GM12878 (cell line): ENCODE measurements around the gene LMAN2. TPM values are rescaled to one million over a fixed set of nuclear protein-coding genes. Genes with fewer than 3 reads are reported as not detected.

Source experiments
- ATAC-seq: fragments of 200-7000 bp; cut with Tn5 transposase; 3 replicates; pipeline ENCODE4 v1.9.1; 2020; ENCODE audit warnings: mild to moderate bottlenecking, moderate library complexity
- BruUV-seq: library from RNA; stranded (reverse); fragments of 400-500 nt; replicated peaks from 2 replicates; lab custom pipeline; 2021; lab: Mats Ljungman, UMichigan
- CTCF ChIA-PET: fragments of 300-600 bp; sonication (Branson Sonifier 250); formaldehyde crosslinking; extraction: SDS; loops from one replicate; lab custom pipeline; 2021; ENCODE audit warnings: inconsistent platforms; lab: Yijun Ruan, JAX
- POLR2A ChIA-PET: fragments of 350-600 bp; formaldehyde crosslinking; extraction: SDS; loops from one replicate; lab custom pipeline; 2021; ENCODE audit warnings: inconsistent platforms; lab: Charles Lee
- RAD21 ChIA-PET: fragments of 300-600 bp; sonication (Branson Sonifier 250); formaldehyde crosslinking; loops from one replicate; lab custom pipeline; 2023; ENCODE audit warnings: antibody characterized with exemption; ENCODE audit not compliant: unreplicated experiment; lab: Charles Lee
- SMC1A ChIA-PET: fragments of 300-600 bp; sonication (Branson Sonifier 250); formaldehyde crosslinking; loops from one replicate; lab custom pipeline; 2023; ENCODE audit not compliant: unreplicated experiment, uncharacterized antibody; lab: Charles Lee
- DNase-seq: peaks from one replicate; pipeline ENCODE4 v3.0.0-alpha.2; 2011; ENCODE audit warnings: low read depth, low spot score
- FAIRE-seq: peaks from 3 replicates; lab custom pipeline; 2011; peaks lifted over from hg19 to GRCh38; lab: Jason Lieb, UNC
- H2AFZ ChIP-seq: 2 replicates; pipeline ENCODE4 v1.6.0; 2011; ENCODE audit warnings: low read depth, low read length, control low read depth; ENCODE audit not compliant: control insufficient read depth
- H3K27ac ChIP-seq: 2 replicates; pipeline ENCODE4 v1.5.1; 2011; ENCODE audit warnings: control low read depth; ENCODE audit not compliant: control insufficient read depth, insufficient read depth
- H3K27me3 ChIP-seq, 2 experiments: replicated peaks in 1 of 2; 2 replicates each; pipeline versions ENCODE4 v1.6.0 to v1.6.1; 2011; ENCODE audit warnings: low read length in 1 of 2; ENCODE audit not compliant: control insufficient read depth in 2 of 2, insufficient read depth in 2 of 2
- H3K36me3 ChIP-seq, 2 experiments: 2 replicates each; pipeline ENCODE4 v1.5.1; 2011; ENCODE audit warnings: low read length in 1 of 2; ENCODE audit not compliant: control insufficient read depth in 2 of 2, insufficient read depth in 2 of 2
- H3K4me1 ChIP-seq: 2 replicates; pipeline ENCODE4 v1.6.1; 2011; ENCODE audit warnings: mild to moderate bottlenecking, low read length, moderate library complexity, mixed read lengths; ENCODE audit not compliant: control insufficient read depth, insufficient read depth
- H3K4me2 ChIP-seq: 2 replicates; pipeline ENCODE4 v1.6.0; 2011; ENCODE audit warnings: control low read depth; ENCODE audit not compliant: control insufficient read depth, insufficient read depth
- H3K4me3 ChIP-seq: fragments of 200-600 bp; sonication (generic); 2 replicates; pipeline ENCODE4 v1.5.1; 2016
- H3K79me2 ChIP-seq: 2 replicates; pipeline ENCODE4 v1.6.0; 2011; ENCODE audit warnings: low read length; ENCODE audit not compliant: control insufficient read depth, insufficient read depth
- H3K9ac ChIP-seq: 2 replicates; pipeline ENCODE4 v1.8.0; 2011; ENCODE audit warnings: low read length, control low read depth, mixed read lengths; ENCODE audit not compliant: control insufficient read depth, insufficient read depth
- H3K9me3 ChIP-seq: replicated peaks from 3 replicates; pipeline ENCODE4 v1.5.1; 2011; ENCODE audit warnings: mild to moderate bottlenecking, low read length; ENCODE audit not compliant: control insufficient read depth, insufficient read depth
- H4K20me1 ChIP-seq: 2 replicates; pipeline ENCODE4 v1.6.0; 2011; ENCODE audit not compliant: control insufficient read depth, insufficient read depth
- ETV6 ChIP-seq, 2 experiments: fragments of 450-650 bp in 1 of 2; IDR thresholded peaks in 1 of 2; conservative IDR thresholded peaks in 1 of 2; 2 replicates each; pipeline ENCODE4 v1.6.1; 2014; ENCODE audit warnings: antibody characterized with exemption in 1 of 2, borderline replicate concordance in 1 of 2, low read depth in 1 of 2, mild to moderate bottlenecking in 1 of 2, moderate library complexity in 1 of 2
- PML ChIP-seq: IDR thresholded peaks from 2 replicates; pipeline ENCODE4 v1.6.1; 2012; ENCODE audit warnings: low read length, inconsistent platforms
- WGBS: methylation state at CpG from one replicate; pipeline ENCODE4 v1.1.6; 2016; ENCODE audit warnings: low lambda C conversion rate; ENCODE audit not compliant: insufficient replicate concordance, insufficient coverage; ENCODE audit errors: missing lambda C conversion rate; 5-methylcytosine and 5-hydroxymethylcytosine counted together
- in situ Hi-C: fragments of 300-500 bp; cut with MboI; formaldehyde crosslinking; loops from 9 replicates; pipeline ENCODE4 v1.14.3; 2018; ENCODE audit warnings: mixed read lengths
- intact Hi-C: fragments of 100-400 bp; cut with micrococcal nuclease; formaldehyde crosslinking; loops from one replicate; pipeline ENCODE4 v1.14.2; 2022; ENCODE audit not compliant: unreplicated experiment
- polyA plus RNA-seq, 11 experiments: library from polyadenylated mRNA; depleted of rRNA in 4 of 11; unstranded in 6 of 11; stranded (reverse) in 5 of 11; fragments of >200 nt; fragmentation: Nextera tagmentation in 4 of 11; fragmentation: Illumina TruSeq in 1 of 11; extraction: Ambion mirVana in 4 of 11; extraction: Trizol in 1 of 11; gene quantifications; 1 replicate in 1 of 11; 2 replicates in 10 of 11; pipeline versions ENCODE4 v1.2.1 to v1.2.3, GENCODE V29; 2011 to 2016; ENCODE audit warnings: inconsistent platforms in 2 of 11, missing spikeins in 2 of 11, low read depth in 1 of 11
- total RNA-seq, 4 experiments: library from RNA; depleted of rRNA in 3 of 4; stranded (reverse); fragments of >200 nt in 3 of 4; fragmentation: Illumina TruSeq in 1 of 4; extraction: Trizol in 1 of 4; gene quantifications; 2 replicates each; pipeline versions ENCODE4 v1.2.1 to v1.2.3, GENCODE V29; 2013 to 2021
- TF ChIP-seq, protein P1 (sequence below): IDR thresholded peaks from 2 replicates; pipeline ENCODE4 v1.6.1; 2011; ENCODE audit warnings: low read depth, mild to moderate bottlenecking, low read length, moderate library complexity, borderline replicate concordance; ENCODE audit errors: extremely low read depth
- TF ChIP-seq, protein P2 (sequence below): fragments of 450-650 bp; IDR thresholded peaks from 2 replicates; pipeline ENCODE4 v1.6.1; 2017; ENCODE audit warnings: borderline replicate concordance
- TF ChIP-seq, protein P3 (sequence below): fragments of 150-350 bp; IDR thresholded peaks from 2 replicates; pipeline ENCODE4 v1.6.1; 2016; ENCODE audit warnings: low read depth, low read length

The LMAN2 gene
- total and polyA plus RNA-seq, 10 of the 15 experiments (the other 5 are each of a cell fraction or from before 2014, with no cell fraction given) = 2.4 to 264 (median 147) TPM

DNA sequence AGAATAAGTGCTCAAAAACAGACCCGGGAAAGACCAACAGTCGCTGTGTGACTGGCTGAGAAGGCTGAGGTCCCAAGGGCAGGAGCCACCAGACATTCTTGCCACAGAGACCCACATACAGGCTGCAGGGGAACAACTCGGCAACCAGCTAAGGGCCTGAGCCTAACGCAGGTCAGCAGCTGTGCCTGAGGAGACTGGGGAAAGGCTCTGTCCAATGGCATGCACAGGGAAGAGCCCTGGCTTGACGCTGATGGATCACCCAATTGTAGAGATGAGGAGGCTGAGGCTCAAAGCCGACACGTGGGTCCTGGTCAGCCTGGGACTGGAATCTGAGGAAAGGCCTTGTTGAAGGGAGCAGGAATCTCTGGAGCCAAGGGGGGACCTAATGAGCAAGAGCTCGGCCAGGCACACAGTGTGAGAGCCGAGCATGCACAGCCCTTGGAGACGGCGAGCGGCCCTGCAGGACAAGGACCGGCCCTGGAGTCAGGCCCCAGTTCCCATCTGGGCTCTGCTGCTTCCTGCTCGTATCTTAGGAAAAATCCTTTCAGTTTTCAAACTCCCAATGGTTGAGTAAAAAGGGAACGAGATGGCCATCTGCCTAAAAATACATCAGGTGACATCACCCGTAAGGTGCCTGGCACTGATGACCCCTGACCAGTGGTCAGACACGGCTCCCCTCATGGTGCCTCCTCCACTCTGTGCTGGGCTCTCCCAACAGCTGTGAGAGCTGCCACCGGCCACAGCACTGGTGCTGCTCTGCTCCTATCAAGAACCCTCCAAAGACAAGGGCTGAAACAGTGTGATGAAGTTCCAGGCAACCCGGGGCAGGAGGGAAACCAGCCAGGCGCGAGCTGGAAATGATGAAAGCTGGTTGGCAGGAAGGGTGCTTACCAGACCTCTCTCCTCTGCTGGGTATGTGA is 16.4 kb downstream of the LMAN2 start:
- Histone ChIP-seq H3K4me2 (no peak overlapping the region), H3K4me1 (no peaks in the 10 kb centered on the region), H3K27ac (no peak overlapping the region), H3K36me3 (peaks cover 24 to 74% of the 10 kb centered on the region in 2 experiments), H4K20me1 (no peaks in the 10 kb centered on the region; the same call in 1 of the 2 replicates), H3K9me3 (no peaks in the 10 kb centered on the region), H2AFZ (no peak overlapping the region), H3K9ac (no peak overlapping the region), H3K4me3 (no peak overlapping the region), H3K79me2 (peaks cover 7% of the 10 kb centered on the region), H3K27me3 (no peaks in the 10 kb centered on the region)
- RAD21 ChIA-PET = no interaction called here
- no TSS peak for BruUV-seq
- FAIRE-seq (no peak), DNase-seq (no peak), ATAC-seq (no peak)
- TF ChIP-seq, protein P1, sequence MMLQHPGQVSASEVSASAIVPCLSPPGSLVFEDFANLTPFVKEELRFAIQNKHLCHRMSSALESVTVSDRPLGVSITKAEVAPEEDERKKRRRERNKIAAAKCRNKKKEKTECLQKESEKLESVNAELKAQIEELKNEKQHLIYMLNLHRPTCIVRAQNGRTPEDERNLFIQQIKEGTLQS = no peak
- TF ChIP-seq, protein P2, sequence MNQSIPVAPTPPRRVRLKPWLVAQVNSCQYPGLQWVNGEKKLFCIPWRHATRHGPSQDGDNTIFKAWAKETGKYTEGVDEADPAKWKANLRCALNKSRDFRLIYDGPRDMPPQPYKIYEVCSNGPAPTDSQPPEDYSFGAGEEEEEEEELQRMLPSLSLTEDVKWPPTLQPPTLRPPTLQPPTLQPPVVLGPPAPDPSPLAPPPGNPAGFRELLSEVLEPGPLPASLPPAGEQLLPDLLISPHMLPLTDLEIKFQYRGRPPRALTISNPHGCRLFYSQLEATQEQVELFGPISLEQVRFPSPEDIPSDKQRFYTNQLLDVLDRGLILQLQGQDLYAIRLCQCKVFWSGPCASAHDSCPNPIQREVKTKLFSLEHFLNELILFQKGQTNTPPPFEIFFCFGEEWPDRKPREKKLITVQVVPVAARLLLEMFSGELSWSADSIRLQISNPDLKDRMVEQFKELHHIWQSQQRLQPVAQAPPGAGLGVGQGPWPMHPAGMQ = no peak
- TF ChIP-seq, protein P3, sequence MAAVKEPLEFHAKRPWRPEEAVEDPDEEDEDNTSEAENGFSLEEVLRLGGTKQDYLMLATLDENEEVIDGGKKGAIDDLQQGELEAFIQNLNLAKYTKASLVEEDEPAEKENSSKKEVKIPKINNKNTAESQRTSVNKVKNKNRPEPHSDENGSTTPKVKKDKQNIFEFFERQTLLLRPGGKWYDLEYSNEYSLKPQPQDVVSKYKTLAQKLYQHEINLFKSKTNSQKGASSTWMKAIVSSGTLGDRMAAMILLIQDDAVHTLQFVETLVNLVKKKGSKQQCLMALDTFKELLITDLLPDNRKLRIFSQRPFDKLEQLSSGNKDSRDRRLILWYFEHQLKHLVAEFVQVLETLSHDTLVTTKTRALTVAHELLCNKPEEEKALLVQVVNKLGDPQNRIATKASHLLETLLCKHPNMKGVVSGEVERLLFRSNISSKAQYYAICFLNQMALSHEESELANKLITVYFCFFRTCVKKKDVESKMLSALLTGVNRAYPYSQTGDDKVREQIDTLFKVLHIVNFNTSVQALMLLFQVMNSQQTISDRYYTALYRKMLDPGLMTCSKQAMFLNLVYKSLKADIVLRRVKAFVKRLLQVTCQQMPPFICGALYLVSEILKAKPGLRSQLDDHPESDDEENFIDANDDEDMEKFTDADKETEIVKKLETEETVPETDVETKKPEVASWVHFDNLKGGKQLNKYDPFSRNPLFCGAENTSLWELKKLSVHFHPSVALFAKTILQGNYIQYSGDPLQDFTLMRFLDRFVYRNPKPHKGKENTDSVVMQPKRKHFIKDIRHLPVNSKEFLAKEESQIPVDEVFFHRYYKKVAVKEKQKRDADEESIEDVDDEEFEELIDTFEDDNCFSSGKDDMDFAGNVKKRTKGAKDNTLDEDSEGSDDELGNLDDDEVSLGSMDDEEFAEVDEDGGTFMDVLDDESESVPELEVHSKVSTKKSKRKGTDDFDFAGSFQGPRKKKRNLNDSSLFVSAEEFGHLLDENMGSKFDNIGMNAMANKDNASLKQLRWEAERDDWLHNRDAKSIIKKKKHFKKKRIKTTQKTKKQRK = no peak
- TF ChIP-seq ETV6 (conservative IDR thresholded peaks at IDR 0.05 in 1 of 2, IDR thresholded peaks at IDR 0.05 in 1 of 2; ENCODE audit: borderline replicate concordance in 1 of 2, low read depth in 1 of 2) = no peak
- no peak for TF ChIP-seq PML
- SMC1A ChIA-PET = interaction anchor here (1.5 kb wide), 1 partner anchor 16 kb away, joined by 4 read pairs; the partner anchor contains the start of gene LMAN2
- intact Hi-C loops = no loop called here
- CTCF ChIA-PET = interaction anchor here (1.3 kb wide), 1 partner anchor 16 kb away, joined by 3 read pairs; no protein-coding TSS in a partner anchor
- in situ Hi-C loops = no loop called here
- WGBS = 90% methylated on average over 21 of the region's 21 CpGs
- POLR2A ChIA-PET = interaction anchor here (1.2 kb wide), 1 partner anchor 16 kb away, joined by 3 read pairs; no protein-coding TSS in a partner anchor
